ENCODE measurements around the gene OR5B3. TPM values are rescaled to one million over a fixed set of nuclear protein-coding genes. Genes with fewer than 3 reads are reported as not detected.

OR5B3 gene
- polyA plus RNA-seq, 1 donor (not counting 4 experiments of a cell fraction or from before 2014, with no cell fraction given), result not detected

GRCh38 chr11:58390551-58391063, 16.1 kb downstream of the OR5B3 start:
- no peak overlapping the region for H3K4me3 ChIP-seq (ENCODE audit: control insufficient read depth in 2 of 3, extremely low read depth in 1 of 3, insufficient read depth in 2 of 3, low read depth in 1 of 3, low read length in 3 of 3)
- peaks cover 5% of the 10 kb centered on the region for H3K9me3 ChIP-seq (ENCODE audit: control insufficient read depth, low read depth, low read length)
- no peaks in the 10 kb centered on the region for H4K20me1 ChIP-seq (ENCODE audit: control insufficient read depth, extremely low read depth, insufficient read depth, low read length)
- no peaks in the 10 kb centered on the region for H3K79me2 ChIP-seq (ENCODE audit: control insufficient read depth, insufficient read depth, low read length)
- H3K9me1 ChIP-seq (ENCODE audit: control insufficient read depth, extremely low read depth, insufficient read depth, low read length), result no peaks in the 10 kb centered on the region
- H3K4me1 ChIP-seq (ENCODE audit: control insufficient read depth, extremely low read depth, insufficient read depth, low read length), result peaks cover 23% of the 10 kb centered on the region
- TF ChIP-seq CTCF (optimal IDR thresholded peaks at IDR 0.05 in 1 of 3, IDR thresholded peaks at IDR 0.05 in 1 of 3, conservative IDR thresholded peaks at IDR 0.05 in 1 of 3; ENCODE audit: extremely low read depth in 1 of 3, insufficient read depth in 2 of 3, low read length in 3 of 3), result no peak
- no peak for TF ChIP-seq EZH2 (IDR thresholded peaks at IDR 0.05; ENCODE audit: low read length)
- dilution Hi-C loops (cut with MboI; ENCODE audit: extremely low pct_ligation_motif_present, low sequenced_read_pairs), result no loop called here
- H3K27ac ChIP-seq (ENCODE audit: control insufficient read depth, insufficient read depth, low read length), result no peak overlapping the region
- FAIRE-seq (no peak), DNase-seq (ENCODE audit: low read depth, low spot score) (no peak)
- no peak overlapping the region for H3K9ac ChIP-seq (ENCODE audit: control insufficient read depth, extremely low read depth, insufficient read depth, low read length)
- H3K27me3 ChIP-seq (ENCODE audit: control insufficient read depth, extremely low read depth, insufficient read depth, low read length), result no peaks in the 10 kb centered on the region
- no peak overlapping the region for H2AFZ ChIP-seq (ENCODE audit: control insufficient read depth, low read length)
- H3K4me2 ChIP-seq (ENCODE audit: control insufficient read depth, extremely low read depth, insufficient read depth, low read depth, low read length), result no peak overlapping the region
- no peaks in the 10 kb centered on the region for H3K36me3 ChIP-seq (ENCODE audit: control insufficient read depth in 2 of 2, extremely low read depth in 1 of 2, insufficient read depth in 2 of 2, low read length in 2 of 2)

GRCh38 chr11:58358969-58359368, 47.7 kb downstream of the OR5B3 start, which contains the start of gene OR5B17:
OR5B17 (minus strand) TSS chr11:58359069; CDS start chr11:58359069, 0 bp downstream.
- Histone ChIP-seq H3K9ac (ENCODE audit: control insufficient read depth, extremely low read depth, insufficient read depth, low read length) (no peak within 1 kb of the TSS), H3K4me2 (ENCODE audit: control insufficient read depth, extremely low read depth, insufficient read depth, low read depth, low read length) (no peak within 1 kb of the TSS), H3K9me1 (ENCODE audit: control insufficient read depth, extremely low read depth, insufficient read depth, low read length) (no peaks in the 10 kb centered on the region), H3K27me3 (ENCODE audit: control insufficient read depth, extremely low read depth, insufficient read depth, low read length) (no peaks in the 10 kb centered on the region), H3K79me2 (ENCODE audit: control insufficient read depth, insufficient read depth, low read length) (no peaks in the 10 kb centered on the region), H3K4me3 (ENCODE audit: control insufficient read depth in 2 of 3, extremely low read depth in 1 of 3, insufficient read depth in 2 of 3, low read depth in 1 of 3, low read length in 3 of 3) (no peak within 1 kb of the TSS), H4K20me1 (ENCODE audit: control insufficient read depth, extremely low read depth, insufficient read depth, low read length) (no peaks in the 10 kb centered on the region), H3K9me3 (ENCODE audit: control insufficient read depth, low read depth, low read length) (no peaks in the 10 kb centered on the region), H3K27ac (ENCODE audit: control insufficient read depth, insufficient read depth, low read length) (no peak within 1 kb of the TSS), H3K36me3 (ENCODE audit: control insufficient read depth in 2 of 2, extremely low read depth in 1 of 2, insufficient read depth in 2 of 2, low read length in 2 of 2) (no peaks in the 10 kb centered on the region), H2AFZ (ENCODE audit: control insufficient read depth, low read length) (no peak within 1 kb of the TSS), H3K4me1 (ENCODE audit: control insufficient read depth, extremely low read depth, insufficient read depth, low read length) (no peaks in the 10 kb centered on the region)
- DNase-seq (ENCODE audit: low read depth, low spot score), result no peak
- no peak for TF ChIP-seq EZH2 (IDR thresholded peaks at IDR 0.05; ENCODE audit: low read length)
- no peak for TF ChIP-seq CTCF (optimal IDR thresholded peaks at IDR 0.05 in 1 of 3, IDR thresholded peaks at IDR 0.05 in 1 of 3, conservative IDR thresholded peaks at IDR 0.05 in 1 of 3; ENCODE audit: extremely low read depth in 1 of 3, insufficient read depth in 2 of 3, low read length in 3 of 3)
- dilution Hi-C loops (cut with MboI; ENCODE audit: extremely low pct_ligation_motif_present, low sequenced_read_pairs), result no loop called here
- FAIRE-seq, result no peak

All from keratinocyte (primary cell).